A673 (cell line): ENCODE measurements around the gene CDH6. TPM values are rescaled to one million over a fixed set of nuclear protein-coding genes. Genes with fewer than 3 reads are reported as not detected.

Experiments used
- BruUV-seq: library from RNA; stranded (reverse); fragments of 400-500 nt; replicated peaks from 2 replicates; lab custom pipeline; 2021; lab: Mats Ljungman, UMichigan
- CTCF ChIA-PET: fragments of 300-600 bp; sonication (Branson Sonifier 250); formaldehyde crosslinking; loops from one replicate; lab custom pipeline; 2022; ENCODE audit warnings: antibody characterized with exemption; lab: Charles Lee
- POLR2A ChIA-PET: fragments of 300-600 bp; sonication (Branson Sonifier 250); formaldehyde crosslinking; loops from one replicate; lab custom pipeline; 2022; ENCODE audit warnings: antibody characterized with exemption; ENCODE audit not compliant: low non-redundant PET; lab: Charles Lee
- DNase-seq: peaks from one replicate; pipeline ENCODE4 v3.0.0-alpha.2; 2015; ENCODE audit warnings: low spot score
- H3K27ac ChIP-seq: fragments of 200-600 bp; sonication (generic); 2 replicates; pipeline ENCODE4 v1.5.1; 2016; ENCODE audit warnings: mixed run types, low read depth, mild to moderate bottlenecking, mixed read lengths, antibody characterized with exemption, low read length; ENCODE audit not compliant: poor library complexity, severe bottlenecking
- H3K27me3 ChIP-seq: fragments of 200-600 bp; sonication (generic); replicated peaks from 2 replicates; pipeline ENCODE4 v1.6.1; 2017; ENCODE audit warnings: mixed run types, low read depth, mild to moderate bottlenecking, mixed read lengths, antibody characterized with exemption, low read length; ENCODE audit not compliant: insufficient read depth, poor library complexity
- H3K36me3 ChIP-seq: fragments of 200-600 bp; sonication (generic); 2 replicates; pipeline ENCODE4 v1.6.1; 2016; ENCODE audit warnings: mixed run types, mild to moderate bottlenecking, mixed read lengths, antibody characterized with exemption, low read length; ENCODE audit not compliant: insufficient read depth, poor library complexity, severe bottlenecking
- H3K4me1 ChIP-seq: fragments of 200-600 bp; sonication (generic); 2 replicates; pipeline ENCODE4 v1.6.1; 2017; ENCODE audit warnings: mixed run types, mild to moderate bottlenecking, mixed read lengths, antibody characterized with exemption, low read length; ENCODE audit not compliant: insufficient read depth, poor library complexity, severe bottlenecking
- H3K4me3 ChIP-seq: fragments of 200-600 bp; sonication (generic); 2 replicates; pipeline ENCODE4 v1.5.1; 2016; ENCODE audit warnings: low read depth, mixed run types, mild to moderate bottlenecking, mixed read lengths, low read length; ENCODE audit not compliant: poor library complexity, severe bottlenecking
- H3K9me3 ChIP-seq: fragments of 200-600 bp; sonication (generic); 2 replicates; pipeline ENCODE4 v1.6.1; 2016; ENCODE audit warnings: mixed run types, low read depth, mild to moderate bottlenecking, mixed read lengths, antibody characterized with exemption, low read length; ENCODE audit not compliant: poor library complexity, severe bottlenecking
- EZH2 ChIP-seq: fragments of 200-600 bp; sonication (generic); IDR thresholded peaks from 2 replicates; pipeline ENCODE4 v1.6.1; 2017; ENCODE audit warnings: borderline replicate concordance, low read depth, mild to moderate bottlenecking, mixed read lengths, antibody characterized with exemption, low read length; ENCODE audit not compliant: poor library complexity, severe bottlenecking
- intact Hi-C: fragments of 100-400 bp; cut with micrococcal nuclease; formaldehyde crosslinking; loops from one replicate; pipeline ENCODE4 v1.10.0; 2022; ENCODE audit not compliant: unreplicated experiment
- total RNA-seq: library from RNA; stranded (reverse); gene quantifications from 2 replicates; pipeline ENCODE4 v1.2.3, GENCODE V29; 2021
- TF ChIP-seq, protein P1 (sequence below): fragments of 300-800, 200-600 bp; sonication (generic); conservative IDR thresholded peaks from 2 replicates; pipeline ENCODE4 v1.5.1; 2017; ENCODE audit warnings: low read depth, mild to moderate bottlenecking, antibody characterized with exemption, low read length, moderate library complexity, mixed read lengths

Gene CDH6
- total RNA-seq, 1 experiment from 2014 or later, result 3.6 TPM

DNA sequence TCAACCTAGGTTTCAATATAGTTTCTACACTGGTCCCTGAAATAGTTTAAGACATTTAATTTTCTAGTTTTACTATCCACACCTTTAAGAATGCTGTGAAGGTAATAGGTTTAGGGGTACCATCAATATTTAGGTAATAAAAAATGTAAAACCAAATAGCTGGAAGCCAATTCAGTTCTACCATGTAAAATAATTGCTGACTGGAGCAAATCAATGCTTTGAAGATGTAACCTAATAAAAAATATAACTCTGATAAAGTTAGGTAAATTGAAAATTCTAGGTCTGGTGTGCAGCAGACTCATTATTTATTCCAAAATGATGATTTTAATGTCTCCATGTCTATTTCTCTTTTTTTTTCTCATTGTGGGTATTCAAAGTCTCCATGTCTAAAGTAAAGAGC lies 21.8 kb downstream of the CDH6 start:
- BruUV-seq, result no TSS peak
- H3K4me3 ChIP-seq, result no peak overlapping the region
- no peak overlapping the region for H3K27ac ChIP-seq
- intact Hi-C loops, result no loop called here
- H3K27me3 ChIP-seq, result no peaks in the 10 kb centered on the region
- no peaks in the 10 kb centered on the region for H3K36me3 ChIP-seq
- H3K9me3 ChIP-seq, result no peaks in the 10 kb centered on the region
- POLR2A ChIA-PET, result no interaction called here
- CTCF ChIA-PET, result no interaction called here
- no peak for TF ChIP-seq EZH2
- TF ChIP-seq, protein P1, sequence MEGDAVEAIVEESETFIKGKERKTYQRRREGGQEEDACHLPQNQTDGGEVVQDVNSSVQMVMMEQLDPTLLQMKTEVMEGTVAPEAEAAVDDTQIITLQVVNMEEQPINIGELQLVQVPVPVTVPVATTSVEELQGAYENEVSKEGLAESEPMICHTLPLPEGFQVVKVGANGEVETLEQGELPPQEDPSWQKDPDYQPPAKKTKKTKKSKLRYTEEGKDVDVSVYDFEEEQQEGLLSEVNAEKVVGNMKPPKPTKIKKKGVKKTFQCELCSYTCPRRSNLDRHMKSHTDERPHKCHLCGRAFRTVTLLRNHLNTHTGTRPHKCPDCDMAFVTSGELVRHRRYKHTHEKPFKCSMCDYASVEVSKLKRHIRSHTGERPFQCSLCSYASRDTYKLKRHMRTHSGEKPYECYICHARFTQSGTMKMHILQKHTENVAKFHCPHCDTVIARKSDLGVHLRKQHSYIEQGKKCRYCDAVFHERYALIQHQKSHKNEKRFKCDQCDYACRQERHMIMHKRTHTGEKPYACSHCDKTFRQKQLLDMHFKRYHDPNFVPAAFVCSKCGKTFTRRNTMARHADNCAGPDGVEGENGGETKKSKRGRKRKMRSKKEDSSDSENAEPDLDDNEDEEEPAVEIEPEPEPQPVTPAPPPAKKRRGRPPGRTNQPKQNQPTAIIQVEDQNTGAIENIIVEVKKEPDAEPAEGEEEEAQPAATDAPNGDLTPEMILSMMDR, result no peak
- no peak for DNase-seq
- no peaks in the 10 kb centered on the region for H3K4me1 ChIP-seq

DNA sequence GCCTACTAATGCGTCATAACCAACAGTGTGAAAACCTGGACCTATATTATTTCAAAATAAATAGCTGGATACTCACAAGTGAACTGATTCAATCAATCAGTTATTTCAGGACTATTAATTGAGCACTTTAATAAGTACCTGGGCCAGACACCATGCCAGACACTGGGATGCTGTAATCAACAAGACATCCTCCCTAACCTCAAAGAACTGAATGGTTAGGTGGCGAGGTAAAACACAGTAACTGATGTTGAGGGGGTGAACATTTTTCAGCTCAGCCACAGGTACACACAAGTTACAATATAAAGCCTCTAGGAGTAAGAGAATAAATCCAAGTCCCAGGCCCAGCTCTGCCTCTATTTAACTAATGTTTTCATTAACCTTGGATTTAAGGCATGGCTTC lies 24.0 kb downstream of the CDH6 start:
- no peak for TF ChIP-seq EZH2
- TF ChIP-seq, protein P1, result no peak
- no peak overlapping the region for H3K27ac ChIP-seq
- no TSS peak for BruUV-seq
- H3K27me3 ChIP-seq, result no peaks in the 10 kb centered on the region
- POLR2A ChIA-PET, result no interaction called here
- no peaks in the 10 kb centered on the region for H3K4me1 ChIP-seq
- CTCF ChIA-PET, result no interaction called here
- no peaks in the 10 kb centered on the region for H3K9me3 ChIP-seq
- no peak overlapping the region for H3K4me3 ChIP-seq
- no peaks in the 10 kb centered on the region for H3K36me3 ChIP-seq
- DNase-seq, result no peak
- intact Hi-C loops, result no loop called here

DNA sequence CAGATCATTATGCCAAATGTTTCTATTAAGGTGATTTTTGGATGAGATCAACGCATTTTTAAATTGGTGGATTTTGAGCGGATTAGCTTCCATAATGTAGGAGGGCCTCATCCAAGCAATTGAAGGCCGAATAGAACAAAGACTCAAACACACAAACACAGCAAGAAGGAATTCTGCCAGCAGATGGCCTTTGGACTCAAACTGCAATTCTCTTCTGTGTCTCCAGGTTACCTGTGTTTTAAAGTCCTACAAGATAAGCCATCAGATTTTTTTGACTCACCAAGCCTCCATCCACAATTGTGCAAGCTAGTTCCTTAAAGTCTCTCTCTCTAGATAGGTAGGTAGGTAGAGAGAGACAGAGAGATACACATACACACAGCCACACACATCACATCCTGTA lies 25.5 kb downstream of the CDH6 start:
- no peaks in the 10 kb centered on the region for H3K36me3 ChIP-seq
- H3K9me3 ChIP-seq, result no peaks in the 10 kb centered on the region
- no TSS peak for BruUV-seq
- H3K4me1 ChIP-seq, result no peaks in the 10 kb centered on the region
- intact Hi-C loops, result no loop called here
- DNase-seq, result no peak
- TF ChIP-seq, protein P1, result no peak
- POLR2A ChIA-PET, result no interaction called here
- H3K27me3 ChIP-seq, result no peaks in the 10 kb centered on the region
- H3K4me3 ChIP-seq, result no peak overlapping the region
- CTCF ChIA-PET, result no interaction called here
- H3K27ac ChIP-seq, result no peak overlapping the region
